Amniotic stem cell (primary cell): ENCODE measurements around the gene AADACL4.
A peak's percentile ranks its signal among the peaks of the same experiment; 100 is the strongest.

ENCODE experiments used
- DNase-seq: peaks from one replicate; lab custom pipeline; 2025; lab: John Stamatoyannopoulos, UW

AADACL4 gene

DNA sequence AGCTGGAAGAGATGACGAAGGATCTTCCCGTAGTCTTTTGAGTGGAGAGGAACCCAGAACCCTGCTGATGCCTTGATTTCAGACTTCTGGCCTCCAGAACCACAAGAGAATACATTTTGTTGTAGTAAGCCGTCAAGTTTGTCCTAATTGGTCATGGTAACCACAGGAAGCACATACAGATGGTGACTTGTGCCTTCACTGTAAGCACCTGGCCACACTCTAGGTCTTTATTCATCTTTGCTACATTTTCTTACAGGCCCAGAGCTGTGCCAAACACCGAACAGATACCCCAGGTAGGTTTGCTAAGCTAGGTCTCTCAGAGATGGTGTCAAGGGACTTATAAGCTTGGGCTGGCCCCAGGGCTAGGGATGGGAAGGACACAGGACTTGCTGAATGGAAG is 30.7 kb upstream of the AADACL4 start:
- DNase-seq: no peak

DNA sequence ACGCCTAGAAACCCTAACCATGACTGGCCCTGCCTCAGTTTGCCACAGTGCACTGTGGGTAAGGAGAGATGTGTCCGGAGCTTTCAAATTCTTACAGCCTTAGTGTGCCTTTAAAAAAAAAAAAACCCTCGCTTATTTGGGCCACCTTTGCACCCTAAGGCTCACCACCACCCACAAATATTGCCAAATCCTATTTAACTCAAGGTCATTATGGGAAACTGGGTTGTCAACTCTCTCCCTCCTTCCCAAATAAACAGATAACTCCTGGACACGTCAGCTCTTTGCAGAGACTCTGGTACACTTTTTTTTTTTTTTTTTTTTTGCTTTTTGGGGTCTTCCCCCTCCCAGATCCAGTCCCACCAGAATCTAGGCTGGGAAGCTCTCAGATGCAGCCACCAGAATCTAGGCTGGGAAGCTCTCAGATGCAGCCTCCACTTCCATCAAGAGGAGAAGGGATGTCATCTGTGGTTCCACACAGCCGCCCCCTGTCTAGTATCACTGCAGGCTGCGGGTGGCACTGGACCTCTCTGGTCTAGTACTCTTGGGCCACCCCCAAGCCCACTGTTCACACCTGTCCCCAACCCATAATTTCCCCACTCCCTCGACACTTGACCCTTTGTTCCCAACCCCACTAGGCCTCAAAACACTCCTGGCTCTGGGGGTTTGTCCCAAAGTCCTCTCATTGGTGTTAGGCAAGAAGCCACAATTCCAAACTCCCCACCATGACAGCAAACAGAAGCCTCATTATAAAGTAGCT is 29.3 kb upstream of the AADACL4 start:
- no peak for DNase-seq

DNA sequence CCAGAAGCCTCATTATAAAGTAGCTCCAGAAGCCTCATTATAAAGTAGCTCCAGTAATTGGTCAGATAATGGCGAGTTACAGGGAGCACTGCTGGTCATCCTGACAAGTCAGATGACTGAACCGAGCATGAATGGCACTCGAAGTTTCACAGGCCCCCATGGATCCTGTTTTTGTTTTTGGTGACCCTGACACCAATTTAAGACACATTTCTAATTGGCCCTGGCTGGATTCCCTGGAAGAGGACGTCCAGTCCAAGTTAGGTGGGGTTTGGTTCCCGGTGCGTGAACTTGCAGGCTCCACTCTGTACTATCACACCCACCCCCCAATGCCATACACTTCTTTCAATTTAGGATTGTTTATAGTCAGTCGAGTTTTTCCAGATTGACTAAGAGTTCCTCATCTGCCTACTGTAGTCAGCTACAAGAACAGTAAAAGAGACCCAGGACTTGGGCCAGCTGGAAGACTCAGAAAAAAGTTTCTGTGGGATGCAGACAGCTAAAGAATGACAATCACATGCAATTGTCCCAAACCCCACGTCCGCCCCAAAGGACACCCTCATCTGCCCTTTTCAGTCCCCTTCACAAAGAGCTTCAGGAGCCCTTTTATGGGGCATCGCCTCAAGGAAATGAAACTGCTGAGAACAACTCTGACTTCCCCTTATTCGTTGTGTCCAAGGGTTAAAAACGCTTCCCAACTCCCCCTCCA is 28.6 kb upstream of the AADACL4 start:
- DNase-seq: no peak

DNA sequence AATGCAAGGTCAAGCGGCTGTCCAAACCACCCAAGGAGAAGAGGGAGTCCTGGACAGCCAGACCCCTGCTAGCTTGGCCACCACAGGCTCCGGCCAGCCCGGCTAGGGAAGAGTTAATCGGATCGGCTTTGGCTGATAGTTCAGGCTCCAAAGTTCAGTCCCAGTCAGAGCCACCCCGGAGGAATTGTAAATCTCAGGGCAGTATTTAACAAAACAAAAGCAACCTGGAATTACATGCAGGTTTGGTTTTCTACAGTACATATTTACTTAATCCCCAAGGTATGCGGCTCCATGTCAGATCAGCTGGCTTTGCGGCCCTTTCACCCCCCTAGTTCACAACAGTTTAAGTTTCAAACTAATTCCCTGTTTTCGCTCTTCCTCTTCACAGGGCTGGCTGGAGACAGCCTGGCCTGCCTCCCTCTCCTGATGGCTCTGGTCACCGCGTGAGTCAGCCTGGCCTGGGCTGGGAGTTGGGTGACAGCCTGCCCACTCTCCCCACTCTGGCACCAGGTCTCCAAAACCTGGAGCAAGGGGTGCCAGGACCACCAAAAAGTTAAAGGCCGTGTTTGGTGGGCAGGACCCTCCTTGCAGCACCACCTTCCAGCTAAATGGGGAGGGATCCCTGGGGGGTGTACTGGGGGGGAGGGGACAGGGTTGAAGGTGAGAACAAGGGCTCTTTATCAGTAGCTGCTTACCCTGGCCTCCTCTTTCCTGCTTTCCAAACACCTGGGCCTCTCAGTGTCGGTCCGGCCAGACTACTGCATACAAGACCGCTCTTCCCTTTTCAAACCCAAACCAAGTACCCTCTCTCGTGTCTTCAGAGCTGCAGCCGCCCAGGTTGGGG is 27.8 kb upstream of the AADACL4 start:
- no peak for DNase-seq

DNA sequence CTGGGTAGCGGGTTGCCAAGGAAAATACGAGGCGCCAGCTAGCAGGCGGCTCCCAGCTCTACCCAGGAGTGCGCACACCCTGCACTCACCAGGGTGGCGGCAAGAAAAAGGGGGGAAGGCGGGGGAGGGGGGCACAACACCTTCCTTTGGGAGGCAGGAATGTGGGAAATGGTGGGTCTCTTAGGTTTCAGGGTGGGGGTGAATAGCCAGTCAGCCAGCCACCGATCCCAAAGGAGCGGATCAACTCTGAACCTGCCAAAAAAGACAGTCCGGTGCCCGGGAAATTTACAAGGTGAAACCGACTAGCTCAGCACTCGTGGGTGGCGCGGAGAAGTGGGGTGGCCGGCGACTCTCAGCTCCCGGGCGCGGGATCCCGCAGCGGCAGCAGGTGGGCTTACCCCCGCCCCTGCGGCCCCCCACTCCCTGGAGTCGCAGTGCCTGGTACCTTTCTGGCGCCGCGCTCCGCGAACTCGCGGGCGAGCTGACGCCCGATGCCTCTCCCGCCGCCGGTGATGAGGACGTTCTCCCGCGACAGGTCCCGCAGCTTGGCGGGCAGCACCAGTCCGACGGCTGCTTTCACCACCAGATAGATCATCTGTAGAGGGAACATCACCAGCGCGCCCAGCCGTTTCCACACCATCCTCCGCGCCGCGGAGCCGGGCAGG is 27.0 kb upstream of the AADACL4 start:
- DNase-seq: no peak

DNA sequence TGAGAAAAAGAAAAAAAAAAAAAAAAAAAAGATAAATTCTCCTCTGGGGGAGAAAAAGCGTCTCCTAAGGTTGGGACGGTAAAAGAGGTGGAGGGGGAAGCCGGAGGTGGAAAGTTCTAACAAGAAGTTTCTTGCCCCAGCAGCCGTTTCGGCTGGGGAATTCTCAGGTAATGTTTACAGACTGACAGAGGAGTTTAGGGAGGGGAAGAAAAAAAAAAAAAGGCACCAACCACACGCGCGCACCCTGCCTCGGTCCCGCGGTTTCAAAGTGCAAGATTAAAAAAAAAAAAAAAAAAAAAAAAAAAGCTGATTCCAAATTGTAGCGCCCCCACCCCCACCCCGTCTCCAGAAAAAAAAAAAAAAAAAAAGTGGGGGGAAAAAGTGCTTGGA is 26.4 kb upstream of the AADACL4 start:
- DNase-seq: no peak

DNA sequence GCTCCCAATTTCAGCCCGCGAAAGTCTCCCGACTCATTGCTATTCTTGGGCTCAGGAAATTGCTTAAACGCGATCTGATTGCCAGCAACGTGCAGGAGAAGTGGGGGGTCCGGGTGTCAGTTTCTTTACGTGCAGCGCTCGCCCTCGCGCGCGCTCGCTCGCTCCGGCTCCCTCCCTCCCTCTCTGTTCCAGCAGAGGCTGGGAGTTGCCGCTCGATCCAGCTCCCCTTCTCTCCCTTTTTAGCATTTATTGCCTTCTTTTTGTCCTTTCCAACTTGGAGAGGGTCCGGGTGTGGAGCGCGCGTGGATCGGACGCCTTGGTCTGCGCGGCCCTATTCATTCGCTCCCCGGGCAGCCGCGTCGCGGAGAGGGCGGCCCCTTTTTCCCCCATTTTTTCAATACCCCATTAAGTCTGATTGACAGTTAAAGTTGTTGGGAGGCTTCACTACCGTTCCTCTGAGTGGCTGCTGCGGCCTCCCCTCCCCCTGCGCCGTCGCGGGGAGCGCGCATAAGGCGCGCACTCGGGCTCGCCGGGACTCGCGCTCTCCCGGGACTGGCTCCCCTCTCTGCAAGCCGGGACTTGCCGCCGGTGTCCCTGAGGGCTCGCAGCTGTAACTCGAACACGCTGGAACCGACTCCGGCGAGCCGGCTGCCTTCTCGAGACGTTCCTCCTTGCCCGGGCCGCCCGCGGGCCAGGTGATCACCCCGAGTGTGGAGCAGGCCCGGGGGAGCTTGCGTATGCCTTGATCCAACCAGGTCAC is 25.8 kb upstream of the AADACL4 start, which contains the start of gene DHRS3:
DHRS3 (minus strand) TSS at position 310 of the 760 bp plus-strand sequence. CDS start 862 bp downstream, outside the sequence.
- DNase-seq: peak; percentile 38

DNA sequence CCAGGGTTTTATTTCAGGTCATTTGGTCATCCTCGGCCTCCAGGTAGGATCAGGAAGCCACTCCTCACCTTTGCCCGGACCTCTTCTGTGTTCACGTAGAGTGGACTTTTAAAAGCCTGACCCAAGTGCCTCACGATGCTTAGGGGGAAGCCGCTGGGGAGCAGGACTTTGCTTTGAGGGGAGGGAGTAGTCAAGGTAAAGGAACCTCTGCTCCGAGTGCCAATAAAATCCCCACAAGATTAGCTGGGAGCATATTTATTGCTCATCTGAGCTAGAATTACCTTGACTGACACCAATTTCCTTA is 25.3 kb upstream of the AADACL4 start:
- no peak for DNase-seq

DNA sequence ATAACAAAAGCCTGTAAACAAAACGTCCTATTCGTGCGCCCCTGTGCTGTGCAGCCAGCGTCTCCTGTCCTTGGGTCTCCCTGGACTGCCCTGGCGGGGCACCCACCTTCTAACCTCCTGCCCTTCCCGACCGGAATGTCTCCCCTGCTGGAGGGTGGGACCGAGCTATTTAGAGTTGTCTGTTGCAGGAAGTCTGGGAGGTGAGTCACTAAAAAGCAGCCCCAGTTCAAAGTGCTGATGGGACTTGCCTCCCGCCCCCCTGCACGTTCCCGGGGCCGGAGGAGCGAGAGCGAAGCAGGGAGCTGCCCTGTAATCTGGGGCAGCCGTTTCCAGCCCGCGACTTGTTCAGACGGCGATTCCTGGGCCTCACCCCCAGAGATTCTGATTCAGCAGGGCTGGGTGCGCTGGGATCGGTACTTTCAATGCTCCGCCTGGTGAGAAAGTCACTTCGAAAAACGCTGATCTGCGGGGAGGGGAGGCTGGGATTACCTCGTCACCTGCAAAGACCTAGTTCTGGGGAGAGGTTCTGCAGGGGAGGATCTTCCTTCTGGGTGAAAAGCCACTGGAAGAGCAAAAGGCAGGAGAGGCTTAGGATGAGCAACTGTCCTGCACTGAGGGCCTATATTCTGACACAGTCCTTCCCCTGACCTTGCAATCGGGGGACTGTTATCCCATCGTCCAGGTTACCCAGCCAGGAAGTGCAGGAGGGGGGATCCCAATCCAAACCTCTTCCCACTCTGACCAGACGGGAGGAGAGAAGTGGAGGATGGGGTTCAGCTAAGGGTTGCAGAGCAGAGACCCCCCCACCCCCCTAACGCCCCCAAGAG is 24.7 kb upstream of the AADACL4 start:
- no peak for DNase-seq

DNA sequence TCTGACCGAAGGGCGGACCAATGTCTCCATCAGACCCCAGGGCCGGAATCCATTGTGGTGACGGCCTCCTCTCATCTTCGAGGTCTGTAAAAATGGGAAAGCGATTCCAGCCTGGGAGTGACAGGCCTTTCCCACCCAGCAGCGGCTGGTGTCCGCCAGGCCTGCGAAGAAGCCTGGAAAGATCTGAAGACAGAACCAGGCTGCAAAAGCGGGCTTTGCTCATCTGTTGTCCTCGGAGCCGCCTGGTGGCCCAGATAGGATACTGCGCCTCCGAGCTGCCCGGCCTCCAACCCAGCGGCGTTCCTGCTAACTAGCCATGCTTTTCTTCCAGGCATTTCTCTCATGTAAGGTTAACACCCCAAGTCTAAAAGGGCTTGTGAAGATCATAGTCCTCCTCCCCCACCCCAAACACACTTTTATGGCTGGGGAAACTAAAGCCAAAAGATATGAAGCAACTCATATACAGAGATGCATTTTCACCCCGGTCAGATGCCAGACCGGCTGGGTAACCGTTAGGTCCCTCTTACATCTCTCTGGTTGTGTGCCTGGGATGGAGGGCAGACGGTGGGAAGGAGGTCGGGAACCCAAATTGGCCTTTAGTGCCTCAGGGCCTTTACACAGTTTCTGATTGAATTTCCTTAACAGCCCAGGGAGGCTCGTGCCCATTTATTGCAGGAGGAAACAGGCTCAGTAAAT is 23.9 kb upstream of the AADACL4 start:
- DNase-seq: peak; percentile 84

DNA sequence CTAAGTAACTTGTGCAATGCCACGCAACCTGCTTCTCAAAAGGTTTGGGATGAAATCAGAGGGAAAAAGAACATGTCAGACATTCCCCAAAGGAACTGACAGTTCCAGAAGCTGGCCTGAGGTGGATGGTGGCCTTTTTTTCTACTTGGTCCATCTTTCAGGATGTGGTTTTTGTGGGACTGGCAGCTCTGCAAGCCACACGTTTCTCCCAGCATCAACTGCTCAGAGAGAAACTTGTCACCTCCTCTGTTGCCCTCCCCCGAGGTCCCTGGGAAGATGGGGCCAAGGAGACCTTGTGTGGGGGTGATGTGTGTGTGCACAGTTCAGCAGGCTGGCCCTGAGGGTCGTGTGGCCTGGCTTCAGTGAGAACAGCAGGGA is 23.4 kb upstream of the AADACL4 start:
- DNase-seq: no peak

DNA sequence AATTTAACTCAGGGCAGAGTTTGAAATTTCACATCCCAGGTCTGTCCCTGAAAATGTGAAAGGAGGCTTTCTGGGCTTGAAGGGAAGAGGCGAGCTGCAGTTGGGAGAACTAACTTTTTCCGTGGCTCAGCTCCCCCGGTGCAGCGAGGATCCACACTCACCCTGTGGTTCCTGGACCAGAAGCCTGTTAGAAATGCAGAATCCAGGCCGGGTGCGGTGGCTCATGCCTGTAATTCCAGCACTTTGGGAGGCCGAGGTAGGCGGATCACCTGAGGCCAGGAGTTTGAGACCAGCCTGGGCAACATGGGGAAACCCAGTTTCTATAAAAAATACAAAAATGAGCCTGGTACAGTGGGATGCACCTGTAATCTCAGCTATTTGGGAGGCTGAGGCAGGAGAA is 23.0 kb upstream of the AADACL4 start:
- DNase-seq: no peak

DNA sequence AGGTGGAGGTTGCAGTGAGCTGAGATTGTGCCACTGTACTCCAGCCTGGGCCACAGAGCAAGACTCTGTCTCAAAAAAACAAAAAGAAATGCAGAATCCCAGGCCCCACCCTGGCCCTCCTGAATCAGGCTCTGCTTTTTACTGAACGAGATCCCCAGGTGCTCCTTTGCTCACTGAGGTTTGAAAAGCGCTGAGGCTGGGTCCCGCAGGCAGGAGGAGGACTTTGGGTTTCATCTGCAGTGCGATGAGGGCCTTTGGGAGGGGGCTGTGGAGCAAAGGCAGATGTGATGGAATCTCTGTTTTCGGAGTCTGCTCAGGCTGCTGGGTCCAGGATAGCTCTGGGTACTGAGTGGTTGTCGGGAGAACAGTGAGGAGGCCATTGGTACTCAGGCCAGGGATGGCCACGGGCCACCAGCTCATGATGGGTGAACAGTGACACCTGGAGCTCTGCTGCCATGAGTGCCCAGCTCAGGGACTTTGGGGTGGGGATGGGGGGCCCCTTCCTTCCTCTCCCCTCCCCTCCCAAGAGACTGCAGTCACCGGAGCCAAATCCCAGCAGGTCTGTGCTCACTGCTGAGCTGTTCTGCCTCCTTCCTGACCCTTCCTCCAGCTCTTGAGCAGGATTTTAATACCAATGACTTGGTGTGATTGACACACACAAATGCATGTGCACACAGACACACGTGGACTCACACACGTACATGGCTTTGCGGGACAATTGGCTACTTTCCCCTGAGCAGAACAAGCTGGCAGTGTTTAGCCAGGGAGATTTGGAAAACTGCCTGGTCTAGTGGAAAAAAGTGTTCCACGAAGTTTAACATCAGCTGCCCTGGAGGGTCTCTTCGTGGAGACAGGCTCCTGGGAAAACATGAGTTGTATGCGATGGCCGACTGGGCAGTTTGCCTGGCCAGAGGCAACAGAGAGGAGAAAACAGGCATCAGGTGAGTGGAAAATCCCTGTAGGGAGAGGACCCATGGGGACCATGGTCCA is 22.2 kb upstream of the AADACL4 start:
- no peak for DNase-seq

DNA sequence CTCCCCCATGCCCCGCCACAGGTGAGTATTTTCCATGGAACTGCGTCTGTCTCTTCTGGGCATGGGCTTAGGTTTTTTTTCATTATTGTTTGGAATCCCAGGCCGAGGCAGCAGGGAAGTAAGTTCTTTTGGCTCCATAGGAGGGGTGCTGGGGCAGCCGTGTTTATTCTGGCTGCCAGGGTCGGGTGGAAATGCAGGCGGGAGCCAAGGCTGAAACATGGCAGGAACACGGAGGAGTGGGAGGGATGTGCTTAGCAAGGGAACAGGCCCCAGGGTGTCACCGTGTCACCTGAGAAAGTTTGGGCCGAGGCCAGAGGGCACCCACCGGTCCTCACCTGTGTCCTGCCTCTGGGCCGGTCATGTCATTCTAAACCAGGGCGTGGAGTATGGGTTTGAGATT is 21.4 kb upstream of the AADACL4 start:
- no peak for DNase-seq

DNA sequence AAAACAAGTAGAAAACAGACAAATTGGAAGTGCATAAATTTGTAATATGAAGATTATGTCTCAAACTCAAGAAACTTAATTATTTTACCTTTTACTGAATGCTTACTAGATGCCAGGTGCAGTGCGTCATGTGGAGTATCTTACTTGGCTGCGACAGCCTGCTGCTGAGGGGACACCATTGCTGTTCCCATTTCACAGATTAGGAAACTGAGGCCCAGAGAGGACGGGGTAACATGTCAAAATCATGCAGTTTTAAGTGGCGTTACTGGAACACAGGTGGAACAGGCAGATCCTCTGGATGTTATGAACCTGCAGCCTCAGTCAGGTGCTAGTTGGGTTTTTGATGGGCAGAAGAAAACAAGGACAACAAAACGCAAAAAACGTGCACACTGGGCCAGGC is 18.6 kb upstream of the AADACL4 start:
- DNase-seq: no peak

DNA sequence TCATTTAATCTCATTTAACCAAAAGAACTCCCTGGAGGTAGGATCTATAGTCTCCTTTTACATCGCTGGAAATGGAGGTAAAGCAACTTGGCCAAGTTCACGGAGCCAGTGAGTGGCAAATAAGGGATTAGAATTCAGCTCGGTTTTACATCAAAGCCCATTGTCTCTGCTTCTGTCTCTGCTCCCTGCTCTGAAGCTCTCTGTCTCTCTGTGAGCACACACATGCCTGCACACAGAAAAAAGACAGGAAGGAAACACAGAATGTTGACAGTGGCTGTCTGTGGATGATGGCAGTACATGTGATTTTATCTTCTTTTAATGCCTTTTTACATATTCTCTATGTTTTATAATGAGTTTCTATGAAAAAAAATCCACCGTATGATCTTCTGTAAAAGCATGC is 17.0 kb upstream of the AADACL4 start:
- DNase-seq: no peak

DNA sequence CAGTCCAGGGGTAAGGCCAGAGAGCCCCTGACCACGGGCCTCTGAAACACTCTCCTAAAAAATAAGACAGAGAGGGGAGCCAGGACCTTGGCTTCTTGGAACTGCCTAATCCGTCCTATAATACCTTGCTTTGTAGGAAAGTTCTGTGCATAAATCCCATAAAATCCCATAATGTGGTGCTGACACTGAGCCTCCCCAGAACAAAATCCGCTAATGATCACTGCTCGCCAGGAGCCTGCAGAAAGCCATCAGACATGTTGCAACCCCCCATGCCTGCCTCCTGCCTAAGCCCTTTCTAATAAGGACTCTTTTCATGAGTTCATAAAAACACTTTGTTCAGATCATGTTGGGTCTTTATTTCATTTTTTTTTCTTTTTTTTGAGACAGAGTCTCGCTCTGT is 16.6 kb upstream of the AADACL4 start:
- DNase-seq: no peak

DNA sequence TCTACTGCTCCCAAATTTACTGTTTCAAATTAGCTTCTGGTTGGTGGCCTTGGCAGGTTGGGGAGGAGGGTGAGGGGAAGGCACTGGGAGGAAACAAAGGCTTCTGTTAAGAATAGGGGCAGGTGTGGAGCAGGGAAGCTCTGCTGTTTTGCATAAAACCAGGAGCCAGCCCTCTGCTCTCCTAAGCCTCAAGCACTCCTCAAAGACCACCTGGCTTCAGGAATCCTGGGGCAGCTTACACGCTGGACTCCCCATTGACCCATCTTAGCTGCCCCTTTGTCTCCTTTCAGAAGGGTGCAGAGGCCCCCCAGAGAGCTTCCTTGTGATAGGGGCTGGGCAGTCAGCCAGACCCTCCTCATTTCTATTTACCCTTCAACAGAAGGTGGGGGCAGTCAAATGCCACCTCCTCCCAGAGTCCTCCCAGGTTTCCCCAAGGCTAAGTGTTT is 14.4 kb upstream of the AADACL4 start:
- DNase-seq: no peak
